Right atrium auricular region (tissue), 2 donors: ENCODE results near the gene ARID5B. TPM values are rescaled to one million over a fixed set of nuclear protein-coding genes. Genes with fewer than 3 reads are reported as not detected.

Experiments used
- DNase-seq: peaks from one replicate; pipeline ENCODE4 v3.0.0-alpha.2; 2019; ENCODE audit warnings: low spot score
- H3K27ac ChIP-seq, 2 donors: fragments of 200-600 bp; sonication (generic); 1 replicate in 1 of 2; 2 replicates in 1 of 2; pipeline ENCODE4 v1.5.1; 2016 to 2019
- H3K27me3 ChIP-seq, 2 donors: fragments of 200-600 bp; sonication (generic); one replicate each; pipeline versions ENCODE4 v1.5.1 to v1.6.0; 2017 to 2019
- H3K36me3 ChIP-seq: fragments of 200-600 bp; sonication (generic); one replicate; pipeline ENCODE4 v1.5.1; 2016
- H3K4me1 ChIP-seq, 2 donors: fragments of 200-600 bp; sonication (generic); one replicate each; pipeline versions ENCODE4 v1.5.1 to v1.6.0; 2017 to 2019
- H3K4me3 ChIP-seq, 2 donors: fragments of 200-600 bp; sonication (generic); 1 replicate in 1 of 2; 2 replicates in 1 of 2; pipeline ENCODE4 v1.5.1; 2017 to 2019; ENCODE audit warnings: mild to moderate bottlenecking in 1 of 2, moderate library complexity in 1 of 2
- H3K9me3 ChIP-seq, 2 donors: fragments of 200-600 bp; sonication (generic); one replicate each; pipeline ENCODE4 v1.5.1; 2019
- total RNA-seq, 2 donors: library from RNA; depleted of rRNA; stranded (reverse); fragments of >200 nt; gene quantifications; one replicate each; pipeline ENCODE4 v1.1.0, GENCODE V29; 2016
- TF ChIP-seq, protein P1 (sequence below), 2 donors: fragments of 200-600 bp; sonication (generic); IDR thresholded peaks; one replicate each; pipeline ENCODE4 v1.5.1; 2019; ENCODE audit warnings: antibody characterized with exemption in 2 of 2

The ARID5B gene
- total RNA-seq, 2 donors from 2014 or later: 37.9 to 53.4 TPM

DNA sequence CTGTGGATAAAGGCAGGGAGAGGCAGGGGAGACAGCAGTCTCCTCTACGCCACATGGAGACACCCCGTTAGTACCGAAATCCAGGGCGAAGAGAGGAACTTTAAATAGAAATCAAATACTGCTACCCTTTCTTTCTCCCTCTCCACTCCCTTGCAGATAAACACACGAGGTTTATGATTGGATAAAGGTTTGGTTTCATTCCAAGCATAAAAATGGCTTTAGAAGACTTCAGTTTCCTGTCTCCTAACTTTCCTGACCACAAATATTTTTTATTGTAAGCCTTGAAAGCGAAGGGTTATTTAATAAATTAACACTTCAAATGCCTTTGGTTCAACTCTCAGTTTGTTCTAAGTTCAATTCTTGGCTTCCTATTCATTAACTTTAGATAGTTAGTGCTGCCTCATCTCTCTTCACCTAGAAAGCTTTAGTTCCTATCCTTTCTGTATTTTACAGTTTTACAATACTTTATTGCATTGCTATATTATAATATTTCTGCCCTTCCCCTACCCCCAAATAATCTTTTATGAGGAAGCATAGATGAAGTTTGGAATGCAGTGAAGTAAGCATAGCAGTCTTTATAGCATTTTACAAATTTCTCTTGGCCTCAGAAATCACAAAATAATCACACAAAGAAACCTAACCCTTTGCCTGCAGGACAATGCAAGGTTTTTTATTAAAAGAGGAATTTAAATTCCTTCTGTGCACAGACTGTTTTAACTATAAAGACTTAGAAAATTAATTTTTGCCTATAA lies 31.5 kb upstream of the ARID5B start:
- H3K9me3 ChIP-seq: no peaks in the 10 kb centered on the region
- H3K4me1 ChIP-seq: peaks cover 0 to 9% of the 10 kb centered on the region in 2 donors
- H3K36me3 ChIP-seq: no peaks in the 10 kb centered on the region
- H3K27ac ChIP-seq: no peak overlapping the region
- DNase-seq: no peak
- TF ChIP-seq, protein P1, sequence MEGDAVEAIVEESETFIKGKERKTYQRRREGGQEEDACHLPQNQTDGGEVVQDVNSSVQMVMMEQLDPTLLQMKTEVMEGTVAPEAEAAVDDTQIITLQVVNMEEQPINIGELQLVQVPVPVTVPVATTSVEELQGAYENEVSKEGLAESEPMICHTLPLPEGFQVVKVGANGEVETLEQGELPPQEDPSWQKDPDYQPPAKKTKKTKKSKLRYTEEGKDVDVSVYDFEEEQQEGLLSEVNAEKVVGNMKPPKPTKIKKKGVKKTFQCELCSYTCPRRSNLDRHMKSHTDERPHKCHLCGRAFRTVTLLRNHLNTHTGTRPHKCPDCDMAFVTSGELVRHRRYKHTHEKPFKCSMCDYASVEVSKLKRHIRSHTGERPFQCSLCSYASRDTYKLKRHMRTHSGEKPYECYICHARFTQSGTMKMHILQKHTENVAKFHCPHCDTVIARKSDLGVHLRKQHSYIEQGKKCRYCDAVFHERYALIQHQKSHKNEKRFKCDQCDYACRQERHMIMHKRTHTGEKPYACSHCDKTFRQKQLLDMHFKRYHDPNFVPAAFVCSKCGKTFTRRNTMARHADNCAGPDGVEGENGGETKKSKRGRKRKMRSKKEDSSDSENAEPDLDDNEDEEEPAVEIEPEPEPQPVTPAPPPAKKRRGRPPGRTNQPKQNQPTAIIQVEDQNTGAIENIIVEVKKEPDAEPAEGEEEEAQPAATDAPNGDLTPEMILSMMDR (IDR thresholded peaks at IDR 0.05): no peak
- H3K4me3 ChIP-seq: no peak overlapping the region
- no peaks in the 10 kb centered on the region for H3K27me3 ChIP-seq

DNA sequence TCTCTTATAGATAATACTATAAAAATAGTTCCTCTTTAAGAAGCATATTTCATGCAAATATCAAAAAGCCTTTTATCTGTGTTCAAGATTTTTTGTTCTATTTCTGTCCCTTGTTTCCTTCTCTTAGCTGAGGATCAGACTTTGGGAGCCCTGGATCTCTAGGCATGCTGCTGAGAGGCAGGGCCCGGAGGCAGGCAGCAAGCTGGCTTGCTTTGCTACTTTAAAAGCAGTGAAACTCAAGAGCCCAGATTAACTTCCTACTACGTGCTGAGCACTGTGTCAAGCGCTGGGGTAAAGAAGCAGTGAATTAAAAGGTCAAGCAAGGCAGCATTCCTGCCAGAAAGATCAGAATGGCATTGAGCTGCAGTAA lies 31.0 kb upstream of the ARID5B start:
- H3K9me3 ChIP-seq: no peaks in the 10 kb centered on the region
- H3K27ac ChIP-seq: no peak overlapping the region
- TF ChIP-seq, protein P1 (IDR thresholded peaks at IDR 0.05): no peak
- H3K27me3 ChIP-seq: no peaks in the 10 kb centered on the region
- no peak for DNase-seq
- H3K4me1 ChIP-seq: peaks cover 0 to 9% of the 10 kb centered on the region in 2 donors
- H3K36me3 ChIP-seq: no peaks in the 10 kb centered on the region
- no peak overlapping the region for H3K4me3 ChIP-seq

DNA sequence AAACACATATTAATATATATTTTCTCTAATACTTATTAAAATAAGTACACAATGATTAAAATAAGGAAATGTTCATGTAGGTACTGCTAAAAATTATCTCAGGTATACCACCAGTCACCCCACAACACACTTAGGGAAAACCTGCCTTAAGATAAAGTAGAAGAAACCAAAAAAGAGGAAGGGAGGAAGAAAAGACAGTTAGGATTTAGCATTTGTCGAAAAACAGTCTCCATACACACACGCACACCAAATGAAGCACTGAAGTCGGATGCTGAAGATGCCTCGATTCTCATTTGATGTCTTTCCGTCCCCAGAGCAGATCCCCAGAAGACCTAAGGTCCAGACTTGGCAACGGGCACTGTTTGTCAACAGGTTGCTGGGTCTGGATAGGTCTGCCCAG lies 30.0 kb upstream of the ARID5B start:
- H3K9me3 ChIP-seq: no peaks in the 10 kb centered on the region
- H3K27ac ChIP-seq: no peak overlapping the region
- H3K4me3 ChIP-seq: no peak overlapping the region
- H3K27me3 ChIP-seq: no peaks in the 10 kb centered on the region
- peaks cover 0 to 9% of the 10 kb centered on the region in 2 donors for H3K4me1 ChIP-seq
- TF ChIP-seq, protein P1 (IDR thresholded peaks at IDR 0.05): no peak
- no peak for DNase-seq
- H3K36me3 ChIP-seq: no peaks in the 10 kb centered on the region

DNA sequence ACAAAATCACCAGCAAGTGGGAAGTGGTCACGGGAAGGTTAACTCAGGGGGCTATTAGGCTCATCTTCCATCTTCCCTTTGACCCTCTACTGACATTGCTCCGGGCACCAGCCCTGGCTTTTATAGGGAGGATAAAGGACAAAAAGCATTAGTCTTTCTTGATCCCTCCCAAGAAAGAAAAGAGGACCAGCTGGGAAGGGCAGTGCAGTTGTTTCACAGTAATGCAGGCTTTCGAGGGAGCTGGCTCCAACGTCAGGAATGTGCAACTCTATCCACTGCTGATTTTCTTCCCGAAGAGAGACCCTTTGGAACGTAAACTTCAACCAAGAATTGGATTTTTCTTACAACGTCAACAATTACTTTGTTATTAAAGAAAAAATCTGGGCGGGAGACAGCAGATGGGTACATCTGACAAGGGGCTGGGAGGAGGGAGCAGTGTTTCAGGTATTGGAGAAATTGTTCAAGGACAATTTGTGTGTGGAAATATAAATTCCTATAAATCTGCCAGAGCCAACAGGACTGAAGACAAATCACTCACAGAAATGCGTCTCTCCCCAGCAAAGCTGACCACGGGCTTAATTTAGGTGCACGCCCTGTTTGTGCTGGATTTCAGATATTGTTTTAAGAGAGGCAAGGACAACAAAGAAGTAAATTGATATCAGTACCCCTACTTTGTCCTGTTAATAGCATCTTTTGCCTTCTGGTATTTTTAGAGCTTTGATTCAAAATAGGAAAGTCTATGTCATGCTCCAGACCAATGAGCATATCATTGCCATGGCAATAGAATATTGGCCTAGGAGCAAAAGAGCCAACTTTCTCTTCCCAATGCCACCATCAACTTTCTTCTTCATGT lies 23.4 kb upstream of the ARID5B start:
- no peaks in the 10 kb centered on the region for H3K27me3 ChIP-seq
- H3K36me3 ChIP-seq: no peaks in the 10 kb centered on the region
- H3K4me3 ChIP-seq: no peak overlapping the region
- H3K9me3 ChIP-seq: no peaks in the 10 kb centered on the region
- DNase-seq: no peak
- H3K27ac ChIP-seq: no peak overlapping the region
- TF ChIP-seq, protein P1 (IDR thresholded peaks at IDR 0.05): no peak
- H3K4me1 ChIP-seq: no peaks in the 10 kb centered on the region

DNA sequence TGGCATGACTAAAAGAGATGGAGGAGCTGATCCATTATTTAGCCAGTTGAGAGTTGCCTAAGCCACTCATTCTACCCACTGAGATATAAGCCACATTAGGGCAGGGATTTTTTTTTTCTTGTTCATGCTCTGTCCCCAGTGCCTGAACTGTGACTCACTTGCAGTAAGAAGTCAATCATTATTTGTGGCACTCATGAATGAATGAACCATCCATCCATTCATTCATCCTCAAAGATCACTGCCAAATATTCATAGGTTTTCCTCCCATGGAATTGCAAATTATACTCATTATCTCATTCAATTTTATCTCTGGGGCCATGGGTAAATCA lies 22.8 kb upstream of the ARID5B start:
- no peaks in the 10 kb centered on the region for H3K27me3 ChIP-seq
- H3K27ac ChIP-seq: no peak overlapping the region
- no peaks in the 10 kb centered on the region for H3K36me3 ChIP-seq
- TF ChIP-seq, protein P1 (IDR thresholded peaks at IDR 0.05): no peak
- H3K4me3 ChIP-seq: no peak overlapping the region
- H3K9me3 ChIP-seq: no peaks in the 10 kb centered on the region
- no peak for DNase-seq
- no peaks in the 10 kb centered on the region for H3K4me1 ChIP-seq
